Liver (tissue), 10 donors: ENCODE data around the gene ZNF674. TPM values are rescaled to one million over a fixed set of nuclear protein-coding genes. Genes with fewer than 3 reads are reported as not detected.
"Not testable (repeated sequence)": the region's sequence is repeated elsewhere in the genome, so short reads cannot be mapped to it uniquely, and the experiment has no call there.

Source experiments
- DNase-seq: peaks from one replicate; pipeline ENCODE4 v3.0.0-alpha.2; 2017; ENCODE audit warnings: low spot score
- H3K27ac ChIP-seq, 2 donors: one replicate each; pipeline ENCODE4 v1.7.0; 2013; ENCODE audit warnings: inconsistent platforms in 2 of 2, low read length in 2 of 2, control low read depth in 1 of 2, low read depth in 1 of 2, mild to moderate bottlenecking in 1 of 2
- H3K27me3 ChIP-seq, 4 donors: one replicate each; pipeline versions ENCODE4 v1.6.1 to v1.7.0; 2013; ENCODE audit warnings: low read length in 3 of 4, inconsistent platforms in 1 of 4, mild to moderate bottlenecking in 1 of 4, moderate library complexity in 1 of 4; ENCODE audit not compliant: control insufficient read depth in 4 of 4, insufficient read depth in 4 of 4
- H3K36me3 ChIP-seq, 4 donors: one replicate each; pipeline versions ENCODE4 v1.6.1 to v1.7.0; 2013; ENCODE audit warnings: low read length in 3 of 4, mild to moderate bottlenecking in 3 of 4, low read depth in 1 of 4, moderate library complexity in 1 of 4; ENCODE audit not compliant: control insufficient read depth in 4 of 4, insufficient read depth in 3 of 4
- H3K4me1 ChIP-seq, 4 donors: one replicate each; pipeline versions ENCODE4 v1.6.1 to v1.7.0; 2013; ENCODE audit warnings: low read length in 3 of 4, mild to moderate bottlenecking in 3 of 4, moderate library complexity in 1 of 4; ENCODE audit not compliant: control insufficient read depth in 4 of 4, insufficient read depth in 4 of 4
- H3K4me3 ChIP-seq, 3 donors: one replicate each; pipeline versions ENCODE4 v1.6.1 to v1.7.0; 2013; ENCODE audit warnings: low read length in 3 of 3, control low read depth in 1 of 3, low read depth in 1 of 3, mild to moderate bottlenecking in 1 of 3
- H3K9ac ChIP-seq, 2 donors: one replicate each; pipeline ENCODE4 v1.7.0; 2013; ENCODE audit warnings: low read length in 2 of 2, mild to moderate bottlenecking in 2 of 2, moderate library complexity in 2 of 2, control low read depth in 1 of 2, low read depth in 1 of 2
- H3K9me3 ChIP-seq, 4 donors: one replicate each; pipeline versions ENCODE4 v1.6.1 to v1.7.0; 2013; ENCODE audit warnings: low read length in 3 of 4; ENCODE audit not compliant: control insufficient read depth in 4 of 4
- ATF3 ChIP-seq: IDR thresholded peaks from 2 replicates; pipeline ENCODE4 v1.6.1; 2016; ENCODE audit warnings: antibody characterized with exemption
- EGR1 ChIP-seq, 2 donors: IDR thresholded peaks; 2 replicates each; pipeline ENCODE4 v1.6.1; 2016 to 2018; ENCODE audit warnings: antibody characterized with exemption in 2 of 2, low read depth in 2 of 2
- FOXA1 ChIP-seq: IDR thresholded peaks from 2 replicates; pipeline ENCODE4 v1.6.1; 2016; ENCODE audit warnings: antibody characterized with exemption
- FOXA2 ChIP-seq: IDR thresholded peaks from 2 replicates; pipeline ENCODE4 v1.6.1; 2016; ENCODE audit warnings: antibody characterized with exemption
- GABPA ChIP-seq, 2 donors: IDR thresholded peaks in 1 of 2; conservative IDR thresholded peaks in 1 of 2; 2 replicates each; pipeline ENCODE4 v1.6.1; 2016; ENCODE audit warnings: antibody characterized with exemption in 2 of 2, mild to moderate bottlenecking in 1 of 2, moderate library complexity in 1 of 2
- HNF4A ChIP-seq, 2 donors: conservative IDR thresholded peaks; 2 replicates each; pipeline ENCODE4 v1.6.1; 2016; ENCODE audit warnings: antibody characterized with exemption in 2 of 2, mild to moderate bottlenecking in 2 of 2
- HNF4G ChIP-seq: IDR thresholded peaks from 2 replicates; pipeline ENCODE4 v1.6.1; 2016; ENCODE audit warnings: antibody characterized with exemption
- JUND ChIP-seq, 2 donors: IDR thresholded peaks; 2 replicates each; pipeline ENCODE4 v1.6.1; 2016; ENCODE audit warnings: antibody characterized with exemption in 2 of 2
- MAX ChIP-seq: IDR thresholded peaks from 2 replicates; pipeline ENCODE4 v1.6.1; 2016; ENCODE audit warnings: antibody characterized with exemption
- NR2F2 ChIP-seq: IDR thresholded peaks from 2 replicates; pipeline ENCODE4 v1.6.1; 2016; ENCODE audit warnings: antibody characterized with exemption
- RXRA ChIP-seq, 2 donors: IDR thresholded peaks; 2 replicates each; pipeline ENCODE4 v1.6.1; 2017 to 2018; ENCODE audit warnings: antibody characterized with exemption in 2 of 2, mild to moderate bottlenecking in 1 of 2
- SP1 ChIP-seq: IDR thresholded peaks from 2 replicates; pipeline ENCODE4 v1.6.1; 2018; ENCODE audit warnings: antibody characterized with exemption, mild to moderate bottlenecking
- ZBTB33 ChIP-seq: IDR thresholded peaks from 2 replicates; pipeline ENCODE4 v1.6.1; 2016; ENCODE audit warnings: antibody characterized with exemption
- WGBS: extraction: QIAGEN DNeasy Blood & Tissue Kit; methylation state at CpG from one replicate; pipeline ENCODE4 v1.1.7; 2013; 5-methylcytosine and 5-hydroxymethylcytosine counted together
- polyA plus RNA-seq, 2 donors: library from polyadenylated mRNA; stranded (reverse) in 1 of 2; unstranded in 1 of 2; fragments of 200-250 nt in 1 of 2; fragments of >200 nt in 1 of 2; fragmentation: Nextera tagmentation in 1 of 2; extraction: Ambion mirVana in 1 of 2; gene quantifications; one replicate each; pipeline versions ENCODE4 v1.2.1 to v1.2.3, GENCODE V29; 2013 to 2015
- small RNA-seq: library from RNA; depleted of rRNA; stranded (forward); fragments of <200 nt; gene quantifications from one replicate; pipeline ENCODE3, GENCODE V24; 2014
- total RNA-seq, 2 donors: library from RNA; depleted of rRNA; stranded (reverse); fragments of >200 nt; gene quantifications; one replicate each; pipeline ENCODE4 v1.2.3, GENCODE V29; 2014
- donor health status: healthy.
- donor health status: healthy.
- donor health status: healthy.
- donor health status: healthy.
- donor health status: healthy.

Gene ZNF674
- total and polyA plus RNA-seq, 4 donors = 0.84 to 3.6 (median 2.1) TPM

- not testable (repeated sequence) for H3K9ac ChIP-seq, DNase-seq, H3K4me3 ChIP-seq, H3K9me3 ChIP-seq, H3K27me3 ChIP-seq, H3K4me1 ChIP-seq, H3K36me3 ChIP-seq
- H3K27ac ChIP-seq = peak overlapping the region; percentile 50 to 54
- 66% methylated on average over 8 of the region's 8 CpGs for WGBS
- peak; percentile 21 to 43 for TF ChIP-seq HNF4A (conservative IDR thresholded peaks at IDR 0.05)
These were observed 84.2 kb downstream of the ZNF674 start for GRCh38 chrX:46460801-46461659.

- Histone ChIP-seq H3K36me3 (peaks cover 0 to 2% (median 0%) of the 10 kb centered on the region in 4 donors), H3K4me3 (no peak overlapping the region), H3K4me1 (peaks cover 0 to 8% (median 2%) of the 10 kb centered on the region in 4 donors), H3K9ac (no peak overlapping the region), H3K27me3 (no peaks in the 10 kb centered on the region), H3K27ac (no peak overlapping the region), H3K9me3 (no peaks in the 10 kb centered on the region)
- WGBS = 89% methylated on average over 3 of the region's 3 CpGs
- no peak for TF ChIP-seq FOXA2
- TF ChIP-seq GABPA (IDR thresholded peaks at IDR 0.05 in 1 of 2, conservative IDR thresholded peaks at IDR 0.05 in 1 of 2) = no peak
- TF ChIP-seq MAX = no peak
- TF ChIP-seq ATF3 = no peak
- no peak for TF ChIP-seq SP1
- TF ChIP-seq ZBTB33 = no peak
- no peak for TF ChIP-seq EGR1 (IDR thresholded peaks at IDR 0.05; ENCODE audit: low read depth in 2 of 2)
- no peak for TF ChIP-seq RXRA (IDR thresholded peaks at IDR 0.05)
- TF ChIP-seq HNF4G = no peak
- TF ChIP-seq FOXA1 = no peak
- no peak for TF ChIP-seq JUND (IDR thresholded peaks at IDR 0.05)
- no peak for DNase-seq
These were observed 85.6 kb downstream of the ZNF674 start for GRCh38 chrX:46459603-46460002.

- no peak overlapping the region for H3K4me3 ChIP-seq
- TF ChIP-seq EGR1 (IDR thresholded peaks at IDR 0.05; ENCODE audit: low read depth in 2 of 2) (no peak), NR2F2 (peak; percentile 20), SP1 (peak; percentile 18)
- peaks cover 0 to 4% (median 4%) of the 10 kb centered on the region in 4 donors for H3K36me3 ChIP-seq
- peaks cover 0 to 2% (median 0%) of the 10 kb centered on the region in 4 donors for H3K4me1 ChIP-seq
- no peak overlapping the region for H3K9ac ChIP-seq
- no peaks in the 10 kb centered on the region for H3K27me3 ChIP-seq
- H3K9me3 ChIP-seq = no peaks in the 10 kb centered on the region
- H3K27ac ChIP-seq = peak overlapping the region in 1 of 2 donors; percentile 25
- no peak for DNase-seq
- 60% methylated on average over 3 of the region's 3 CpGs for WGBS
These were observed 88.9 kb downstream of the ZNF674 start for GRCh38 chrX:46456125-46456922.

Small RNA genes within 50 kb of the gene (small RNA-seq; reads per million reads assigned to genes)
- gene RF00017 (not detected), gene RNU6-50P (not detected)

Other genes starting within 250 kb of the ZNF674 start
- 10 to 100 TPM in 1 of 2 donors, 1 to 10 TPM in 1; 5.8 to 13.2 TPM for gene CHST7, start 28.3 kb upstream of the ZNF674 start, total RNA-seq
- 1 to 10 TPM; 2.9 to 5.7 TPM for gene CHST7, start 28.3 kb upstream of the ZNF674 start, polyA plus RNA-seq
- 10 to 100 TPM in 1 of 2 donors, 1 to 10 TPM in 1; 2.6 to 13.2 TPM for gene SLC9A7, start 213.7 kb upstream of the ZNF674 start, total RNA-seq
- gene SLC9A7, start 213.7 kb upstream of the ZNF674 start, polyA plus RNA-seq = 1 to 10 TPM; 2.3 to 3.6 TPM